SK-N-SH treated with all-trans-retinoic acid at 6 μM for 48 hours (cell line): Measurements from ENCODE around the gene NDRG4.

Experiments used
- GLIS3 ChIP-seq: fragments of 250-450 bp; sonication (Bioruptor Pico); IDR thresholded peaks from 2 replicates; pipeline ENCODE4 v1.5.0; 2020; ENCODE audit warnings: mild to moderate bottlenecking, moderate library complexity
- PATZ1 ChIP-seq: fragments of 250-450 bp; sonication (Bioruptor Pico); IDR thresholded peaks from 2 replicates; pipeline ENCODE4 v1.8.0; 2020; ENCODE audit warnings: mild to moderate bottlenecking, moderate library complexity, borderline replicate concordance
- ZFP3 ChIP-seq: fragments of 250-450 bp; sonication (Bioruptor Pico); IDR thresholded peaks from 2 replicates; pipeline ENCODE4 v1.5.0; 2020; ENCODE audit warnings: mild to moderate bottlenecking, moderate library complexity
- ZFP30 ChIP-seq: fragments of 450-650 bp; formaldehyde crosslinking; IDR thresholded peaks from 2 replicates; pipeline ENCODE4 v1.5.0; 2022; ENCODE audit warnings: mild to moderate bottlenecking, moderate library complexity
- TF ChIP-seq, protein P1 (sequence below): fragments of 250-450 bp; sonication (Bioruptor Pico); IDR thresholded peaks from 2 replicates; pipeline ENCODE4 v1.5.1; 2020; ENCODE audit warnings: low read depth, mild to moderate bottlenecking, moderate library complexity

- no peak for TF ChIP-seq PATZ1 (CRISPR knock-in tag)
- TF ChIP-seq, protein P1, sequence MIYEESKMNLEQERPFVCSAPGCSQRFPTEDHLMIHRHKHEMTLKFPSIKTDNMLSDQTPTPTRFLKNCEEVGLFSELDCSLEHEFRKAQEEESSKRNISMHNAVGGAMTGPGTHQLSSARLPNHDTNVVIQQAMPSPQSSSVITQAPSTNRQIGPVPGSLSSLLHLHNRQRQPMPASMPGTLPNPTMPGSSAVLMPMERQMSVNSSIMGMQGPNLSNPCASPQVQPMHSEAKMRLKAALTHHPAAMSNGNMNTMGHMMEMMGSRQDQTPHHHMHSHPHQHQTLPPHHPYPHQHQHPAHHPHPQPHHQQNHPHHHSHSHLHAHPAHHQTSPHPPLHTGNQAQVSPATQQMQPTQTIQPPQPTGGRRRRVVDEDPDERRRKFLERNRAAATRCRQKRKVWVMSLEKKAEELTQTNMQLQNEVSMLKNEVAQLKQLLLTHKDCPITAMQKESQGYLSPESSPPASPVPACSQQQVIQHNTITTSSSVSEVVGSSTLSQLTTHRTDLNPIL (CRISPR knock-in tag) = no peak
- no peak for TF ChIP-seq GLIS3 (CRISPR knock-in tag)
- no peak for TF ChIP-seq ZFP3 (CRISPR knock-in tag)
- no peak for TF ChIP-seq ZFP30 (CRISPR knock-in tag)
Observed at GRCh38 chr16:58451265-58451689, 48.7 kb upstream of the NDRG4 start.
